HG03039 (cell line): ENCODE measurements around the gene CHMP2A.
A peak's percentile ranks its signal among the peaks of the same experiment; 100 is the strongest.

Experiments
- ATAC-seq: cut with Tn5 transposase; IDR thresholded peaks from one replicate; pipeline ENCODE4 v1.9.1; 2021; ENCODE audit warnings: mild to moderate bottlenecking, moderate library complexity; ENCODE audit not compliant: unreplicated experiment

CHMP2A gene

GRCh38 chr19:58570770-58571574 lies 16.1 kb upstream of the CHMP2A start:
- no peak for ATAC-seq

DNA sequence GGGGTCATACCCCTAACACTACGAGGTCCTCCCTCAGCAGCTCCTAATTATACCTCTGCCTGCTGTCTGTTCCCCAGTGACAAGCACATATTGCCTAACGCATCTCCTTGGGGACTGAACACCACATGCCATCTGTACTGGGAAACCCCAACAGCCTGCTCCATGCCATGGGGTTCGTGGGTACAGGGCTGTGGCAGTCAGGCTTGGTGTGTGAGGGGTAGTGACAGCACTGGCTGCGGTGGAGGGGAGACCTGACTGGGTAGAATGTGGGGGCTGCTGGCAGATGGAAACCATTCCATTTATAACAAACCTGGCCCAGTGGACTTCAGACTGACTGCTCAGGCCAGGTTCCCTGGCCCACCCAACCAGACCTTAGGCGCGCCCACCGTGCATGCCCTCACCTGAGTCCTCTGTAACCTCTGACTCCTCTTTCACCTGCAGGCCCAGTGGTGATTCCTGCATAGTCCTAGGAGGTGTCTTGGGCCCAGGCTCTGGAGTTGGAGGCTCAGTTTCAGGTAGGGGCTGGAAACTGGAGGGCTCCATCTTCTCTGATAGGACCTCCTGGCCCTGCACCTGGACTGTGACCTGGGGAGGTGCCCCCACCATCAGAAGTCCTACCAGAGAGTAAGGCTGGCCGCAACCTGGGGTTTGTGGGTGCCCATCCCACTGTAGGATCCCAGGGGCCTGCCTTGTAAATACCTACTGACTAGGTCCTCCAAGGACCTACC lies 15.2 kb upstream of the CHMP2A start:
- ATAC-seq, result no peak

- no peak for ATAC-seq
Observed at GRCh38 chr19:58569191-58569942, 14.5 kb upstream of the CHMP2A start.

- no peak for ATAC-seq
Observed at GRCh38 chr19:58568453-58569130, 13.7 kb upstream of the CHMP2A start.

GRCh38 chr19:58566989-58567388 lies 12.1 kb upstream of the CHMP2A start:
- no peak for ATAC-seq

DNA sequence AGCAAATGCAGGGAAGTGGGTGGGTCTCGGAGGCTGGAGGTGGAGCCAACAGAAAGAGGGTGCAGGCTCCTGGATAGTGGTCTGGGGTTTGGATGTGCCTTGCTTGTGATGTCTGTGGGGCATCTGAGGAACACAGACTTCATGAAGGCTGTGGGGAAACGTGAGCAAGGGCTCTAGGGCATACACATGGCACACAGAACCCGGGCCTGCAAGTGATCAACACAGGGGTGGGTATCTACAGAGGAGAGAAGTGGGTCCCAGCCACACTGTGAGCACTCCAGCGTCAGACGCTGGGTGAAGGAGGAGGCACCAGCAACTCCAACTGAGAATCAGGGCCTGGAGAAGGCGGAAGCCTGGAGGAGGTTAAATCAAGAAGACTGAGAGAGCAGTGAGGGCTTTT lies 8.9 kb upstream of the CHMP2A start:
- ATAC-seq, result no peak

DNA sequence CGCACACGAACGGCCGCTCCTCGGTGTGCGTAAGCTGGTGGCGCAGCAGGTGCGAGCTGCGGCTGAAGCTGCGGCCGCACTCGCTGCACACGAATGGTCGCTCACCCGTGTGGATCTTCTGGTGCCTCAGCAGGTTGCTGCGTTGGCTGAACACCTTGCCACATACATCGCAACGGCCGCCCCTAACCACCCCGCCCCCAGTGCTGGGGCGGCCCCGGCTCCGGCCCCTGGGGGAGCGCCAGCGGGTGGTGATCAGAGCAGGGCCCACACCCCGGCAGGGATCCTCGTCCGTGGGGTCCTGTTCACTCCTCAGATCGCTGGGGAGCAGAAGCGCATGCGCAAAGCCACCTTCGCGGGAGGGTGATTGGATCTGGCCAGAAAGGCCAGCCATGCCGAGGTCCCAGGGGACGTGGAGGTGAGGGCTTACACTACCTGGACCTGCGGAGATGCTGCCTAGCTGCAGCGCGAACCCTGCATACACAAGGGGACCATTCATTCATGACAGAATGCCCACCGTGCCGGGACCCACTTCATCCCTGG lies 8.2 kb upstream of the CHMP2A start:
- no peak for ATAC-seq

DNA sequence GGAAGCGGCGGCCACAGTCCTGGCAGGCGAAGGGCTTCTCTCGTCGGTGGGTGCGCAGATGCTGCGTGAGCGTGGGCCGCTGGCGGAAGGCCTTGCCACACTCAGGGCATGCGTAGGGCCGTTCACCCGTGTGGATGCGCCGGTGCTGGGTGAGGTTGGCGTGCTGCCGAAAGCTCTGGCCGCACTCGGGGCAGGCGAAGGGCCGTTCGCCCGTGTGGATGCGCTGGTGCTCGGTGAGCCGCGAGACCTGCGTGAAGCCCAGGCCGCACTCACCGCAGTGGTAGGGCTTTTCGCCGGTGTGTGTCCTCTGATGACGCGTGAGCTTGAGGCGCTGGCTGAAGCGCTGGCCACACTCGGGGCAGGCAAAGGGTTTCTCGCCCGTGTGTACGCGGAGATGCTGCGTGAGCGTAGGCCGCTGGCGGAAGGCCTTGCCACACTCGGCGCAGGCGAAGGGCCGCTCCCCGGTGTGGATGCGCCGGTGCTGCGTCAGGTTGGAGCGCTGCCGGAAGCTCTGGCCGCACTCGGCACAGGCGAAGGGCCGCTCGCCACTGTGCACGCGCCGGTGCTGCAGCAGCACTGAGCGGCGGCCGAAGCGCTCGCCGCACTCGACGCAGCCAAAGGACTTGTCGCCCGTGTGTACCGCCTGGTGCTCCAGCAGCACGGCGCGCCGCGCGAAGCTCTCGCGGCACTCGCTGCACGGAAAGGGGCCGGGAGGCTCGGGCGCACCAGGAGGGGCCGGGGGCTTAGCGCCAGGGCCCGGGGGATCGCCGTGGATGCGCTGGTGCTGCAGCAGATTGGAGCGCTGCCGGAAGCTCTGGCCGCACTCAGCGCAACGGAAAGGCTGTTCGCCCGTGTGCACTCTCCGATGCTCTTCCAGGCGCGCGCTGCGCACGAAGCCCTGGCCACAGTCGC lies 7.5 kb upstream of the CHMP2A start:
- no peak for ATAC-seq

DNA sequence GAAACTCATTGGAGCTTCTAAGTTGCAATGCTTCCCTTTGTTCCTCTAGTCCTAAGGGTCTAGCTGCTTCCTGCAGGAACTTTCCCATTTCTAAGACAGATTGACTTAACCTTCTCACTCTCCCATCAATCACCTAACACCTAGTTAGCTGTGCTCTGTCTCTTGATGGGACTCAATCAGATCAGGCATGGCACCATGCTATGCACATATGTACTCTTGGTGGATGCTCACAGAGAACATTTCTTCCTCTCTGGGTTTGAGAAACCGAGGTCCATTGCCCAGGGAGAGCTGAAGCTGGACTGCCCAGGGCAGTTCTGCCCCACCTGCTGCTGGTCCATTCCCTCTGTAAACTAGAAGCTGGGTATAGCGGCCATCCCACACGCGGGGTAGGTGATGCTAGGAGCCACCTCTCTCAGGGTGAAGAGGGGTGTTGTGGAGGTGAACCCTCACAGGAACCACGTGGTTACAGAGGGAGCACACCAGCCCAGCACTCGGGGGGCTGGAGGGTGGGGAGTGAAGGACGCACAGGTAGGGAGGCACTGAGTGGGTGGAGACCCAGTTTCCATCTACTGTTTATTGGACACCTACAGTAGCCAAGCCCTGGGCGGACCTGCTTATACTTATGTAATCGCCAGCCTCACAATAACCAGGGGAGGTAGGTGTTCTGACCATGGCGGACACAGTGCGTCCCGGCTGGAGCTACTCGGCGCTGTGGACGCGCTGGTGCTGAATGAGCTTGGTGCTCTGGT lies 6.6 kb upstream of the CHMP2A start:
- no peak for ATAC-seq

- ATAC-seq, result no peak
Observed at GRCh38 chr19:58560921-58561320, 6.0 kb upstream of the CHMP2A start.

DNA sequence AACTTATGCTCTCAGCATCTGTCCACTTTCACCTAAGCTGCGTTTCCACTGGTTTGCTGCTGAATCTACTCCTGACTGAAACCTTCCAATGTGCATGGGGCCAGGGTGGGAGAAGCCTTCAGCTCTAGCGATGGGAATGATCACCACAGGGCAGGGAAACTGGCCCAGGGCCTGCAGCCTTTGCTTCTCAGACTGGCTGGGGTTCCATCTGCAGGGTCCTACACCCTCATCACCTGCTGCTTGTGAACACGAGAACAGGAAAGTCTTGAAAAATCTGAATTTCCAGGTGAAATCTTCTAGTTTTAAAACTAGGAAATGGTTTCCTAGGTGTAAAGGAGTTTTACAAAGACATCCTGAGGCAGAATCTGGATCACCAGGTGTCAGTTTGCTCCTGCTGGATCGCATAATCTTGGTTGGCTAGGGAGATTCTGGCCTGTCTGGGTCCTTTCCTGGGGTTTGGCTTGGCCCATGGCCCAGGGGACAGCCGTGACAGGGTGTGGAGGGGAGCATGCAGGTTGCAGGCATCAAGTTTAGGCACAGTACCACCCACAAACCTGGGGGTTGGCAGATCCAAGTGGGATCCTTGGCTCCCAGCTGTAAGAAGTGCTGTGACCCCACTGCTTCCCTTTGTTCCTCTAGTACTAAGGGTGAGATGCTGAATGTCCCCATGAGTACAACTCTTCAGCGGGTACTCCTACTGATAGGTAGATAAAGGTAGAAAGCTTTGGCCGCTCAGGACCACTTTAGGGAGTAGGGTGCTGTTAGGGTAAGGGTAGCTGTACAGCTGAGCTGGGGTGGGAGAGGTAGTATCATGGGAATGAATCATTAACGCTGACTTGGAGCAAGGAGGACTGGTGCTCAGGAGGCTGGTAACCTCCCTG lies 5.3 kb upstream of the CHMP2A start:
- ATAC-seq, result no peak

DNA sequence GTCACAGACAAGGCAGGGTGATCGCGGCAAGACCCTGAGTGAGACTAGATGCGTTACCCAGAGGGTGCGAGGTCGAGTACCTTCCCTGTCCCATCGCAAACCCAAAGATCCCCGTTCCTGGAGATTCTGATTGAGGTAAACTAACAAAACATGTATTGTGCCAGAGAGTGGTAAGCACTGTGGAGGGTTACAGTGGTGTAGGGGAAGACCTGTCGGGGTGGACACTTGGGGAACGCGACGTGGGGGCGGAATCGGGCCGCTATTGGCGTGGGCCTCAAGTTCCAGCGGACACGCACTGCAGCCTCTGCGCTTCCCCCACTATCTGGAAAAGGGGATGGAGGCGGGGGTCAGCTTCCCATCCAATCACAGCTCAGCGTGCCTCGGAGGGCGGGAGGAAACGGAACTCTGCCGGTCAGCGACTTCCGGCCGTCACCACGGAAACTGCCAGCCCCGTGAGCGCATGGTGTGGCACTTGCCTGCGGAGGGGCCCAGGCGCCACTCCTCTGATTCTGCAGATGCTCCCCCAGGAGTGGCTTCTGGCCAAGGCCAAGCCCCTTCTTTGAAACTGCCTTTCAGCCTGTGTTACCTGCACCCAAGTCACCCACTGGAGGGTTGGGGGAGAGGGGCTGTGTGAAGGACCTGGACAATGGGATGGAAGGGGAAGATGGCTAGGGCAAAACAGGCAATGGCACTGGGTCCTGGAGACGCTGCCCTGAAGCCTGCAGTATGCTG lies 4.5 kb upstream of the CHMP2A start:
- ATAC-seq, result no peak

- ATAC-seq, result peak; percentile 46
Observed at GRCh38 chr19:58558623-58559274, 3.8 kb upstream of the CHMP2A start.

DNA sequence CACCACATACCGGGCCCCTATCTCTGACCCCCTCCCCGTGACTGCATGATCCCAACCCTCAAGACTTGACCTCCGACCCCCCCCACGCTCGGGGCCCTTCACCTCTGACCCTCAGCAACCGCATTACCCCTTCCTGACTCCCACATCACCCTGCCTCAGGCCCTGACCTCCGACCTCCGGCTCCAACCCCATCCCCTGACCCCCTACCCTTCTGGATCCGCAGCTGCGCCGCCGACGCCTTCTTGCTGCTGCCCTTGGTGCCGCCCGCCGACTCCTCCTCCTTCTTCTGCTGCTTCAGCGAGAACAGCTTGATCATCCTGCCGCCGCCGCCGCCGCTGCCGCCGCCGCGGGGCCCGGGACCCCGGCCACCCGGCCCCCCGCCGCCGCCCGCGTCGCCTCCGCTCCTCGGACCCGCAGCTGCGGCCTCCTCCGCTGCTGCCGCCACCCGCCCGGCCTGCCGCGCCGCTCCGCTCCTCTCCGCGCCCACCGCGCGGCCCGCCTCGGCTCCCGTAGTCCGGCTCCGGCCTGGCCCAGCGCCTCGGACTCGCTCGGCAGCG lies 3.2 kb upstream of the CHMP2A start, which contains the start of gene UBE2M:
Gene UBE2M, minus strand, starts transcription at position 546 of the 557 bp plus-strand sequence. Its CDS starts 230 bp downstream, at position 316.
- ATAC-seq, result peak; percentile 0

DNA sequence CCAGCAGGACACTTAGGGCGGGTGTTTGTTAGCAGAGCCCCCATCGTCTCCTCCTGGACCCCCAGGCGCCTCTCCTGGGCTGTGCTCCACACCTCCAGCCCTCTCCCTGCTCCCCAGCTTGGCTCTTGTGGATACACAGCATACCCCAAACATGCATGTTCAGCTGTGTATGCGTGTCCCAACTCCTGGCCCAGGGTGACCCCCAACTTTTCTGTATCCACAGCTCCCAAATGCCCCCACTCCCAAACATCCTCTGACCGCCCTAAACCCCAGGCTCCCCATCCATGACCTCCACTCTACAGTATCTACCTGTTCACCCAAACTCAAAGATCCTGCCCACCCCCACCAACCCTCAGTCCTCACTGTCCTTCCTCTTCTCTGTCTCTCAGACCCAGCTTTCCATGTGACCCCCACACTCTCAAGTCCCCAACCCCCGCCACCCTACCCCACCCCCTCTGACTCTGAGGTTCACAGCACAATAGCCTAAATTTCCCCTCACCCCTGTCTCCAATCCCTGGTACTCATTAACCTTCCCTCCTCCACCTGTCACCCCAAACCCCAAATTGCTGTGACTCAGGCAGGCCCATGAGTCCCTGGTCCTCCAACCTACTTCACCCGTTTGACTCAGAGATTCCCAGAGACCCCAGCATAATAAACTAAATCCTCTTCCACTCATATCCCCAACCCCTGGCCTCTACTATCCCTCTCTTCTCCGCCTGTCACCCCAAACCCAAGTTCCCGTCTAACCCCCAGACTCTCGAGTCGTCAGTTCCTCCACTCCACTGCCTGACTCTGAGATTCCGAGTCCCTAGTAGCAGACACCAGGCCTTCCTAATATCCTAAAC lies 2.5 kb upstream of the CHMP2A start:
- ATAC-seq, result no peak
